ENCODE data around the gene ABCD4. TPM values are rescaled to one million over a fixed set of nuclear protein-coding genes. Genes with fewer than 3 reads are reported as not detected.
A peak's percentile ranks its signal among the peaks of the same experiment; 100 is the strongest.

ABCD4 gene
- total and polyA plus RNA-seq, 2 experiments from 2014 or later = 60.5 to 73.1 TPM

- Histone ChIP-seq H3K4me3 (peak overlapping the region; percentile 90), H4K20me1 (replicated peaks; ENCODE audit: insufficient read depth) (peaks cover 48% of the 10 kb centered on the region), H3K79me2 (replicated peaks; ENCODE audit: insufficient read depth) (peaks cover 94% of the 10 kb centered on the region), H3K27ac (ENCODE audit: low read depth) (peak overlapping the region; percentile 82), H3K27me3 (ENCODE audit: insufficient read depth) (no peaks in the 10 kb centered on the region), H2AFZ (no peak overlapping the region), H3K36me3 (ENCODE audit: insufficient read depth) (no peaks in the 10 kb centered on the region; the same call in 1 of the 2 replicates), H3K9me2 (ENCODE audit: insufficient read depth) (no peaks in the 10 kb centered on the region), H3F3A (replicated peaks; ENCODE audit: low read depth) (peaks cover 15% of the 10 kb centered on the region; the same call in 1 of the 2 replicates), H3K4me1 (ENCODE audit: insufficient read depth) (peaks cover 54% of the 10 kb centered on the region), H3K4me2 (peak overlapping the region; percentile 89)
- ATAC-seq = peak; percentile 10
- DNase-seq (ENCODE audit: low spot score) = peak; percentile 40
- H3K9me3 Mint-ChIP-seq = no peaks in the 10 kb centered on the region
- TF ChIP-seq, protein P1, sequence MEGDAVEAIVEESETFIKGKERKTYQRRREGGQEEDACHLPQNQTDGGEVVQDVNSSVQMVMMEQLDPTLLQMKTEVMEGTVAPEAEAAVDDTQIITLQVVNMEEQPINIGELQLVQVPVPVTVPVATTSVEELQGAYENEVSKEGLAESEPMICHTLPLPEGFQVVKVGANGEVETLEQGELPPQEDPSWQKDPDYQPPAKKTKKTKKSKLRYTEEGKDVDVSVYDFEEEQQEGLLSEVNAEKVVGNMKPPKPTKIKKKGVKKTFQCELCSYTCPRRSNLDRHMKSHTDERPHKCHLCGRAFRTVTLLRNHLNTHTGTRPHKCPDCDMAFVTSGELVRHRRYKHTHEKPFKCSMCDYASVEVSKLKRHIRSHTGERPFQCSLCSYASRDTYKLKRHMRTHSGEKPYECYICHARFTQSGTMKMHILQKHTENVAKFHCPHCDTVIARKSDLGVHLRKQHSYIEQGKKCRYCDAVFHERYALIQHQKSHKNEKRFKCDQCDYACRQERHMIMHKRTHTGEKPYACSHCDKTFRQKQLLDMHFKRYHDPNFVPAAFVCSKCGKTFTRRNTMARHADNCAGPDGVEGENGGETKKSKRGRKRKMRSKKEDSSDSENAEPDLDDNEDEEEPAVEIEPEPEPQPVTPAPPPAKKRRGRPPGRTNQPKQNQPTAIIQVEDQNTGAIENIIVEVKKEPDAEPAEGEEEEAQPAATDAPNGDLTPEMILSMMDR (conservative IDR thresholded peaks at IDR 0.05; ENCODE audit: low read depth in 2 of 2) = no peak
- TF ChIP-seq EZH2 (IDR thresholded peaks at IDR 0.05; ENCODE audit: low read depth, unreplicated experiment) = no peak
- TF ChIP-seq POLR2AphosphoS5 (IDR thresholded peaks at IDR 0.05; ENCODE audit: low read depth) = no peak; the same call in 1 of the 2 replicates
- no peak for TF ChIP-seq CREB1 (CRISPR knock-in tag; IDR thresholded peaks at IDR 0.05; ENCODE audit: low read depth)
- no peak for TF ChIP-seq REST (IDR thresholded peaks at IDR 0.05; ENCODE audit: unreplicated experiment)
- no peak for TF ChIP-seq ZNF114 (CRISPR knock-in tag; IDR thresholded peaks at IDR 0.05)
- TF ChIP-seq, protein P2, sequence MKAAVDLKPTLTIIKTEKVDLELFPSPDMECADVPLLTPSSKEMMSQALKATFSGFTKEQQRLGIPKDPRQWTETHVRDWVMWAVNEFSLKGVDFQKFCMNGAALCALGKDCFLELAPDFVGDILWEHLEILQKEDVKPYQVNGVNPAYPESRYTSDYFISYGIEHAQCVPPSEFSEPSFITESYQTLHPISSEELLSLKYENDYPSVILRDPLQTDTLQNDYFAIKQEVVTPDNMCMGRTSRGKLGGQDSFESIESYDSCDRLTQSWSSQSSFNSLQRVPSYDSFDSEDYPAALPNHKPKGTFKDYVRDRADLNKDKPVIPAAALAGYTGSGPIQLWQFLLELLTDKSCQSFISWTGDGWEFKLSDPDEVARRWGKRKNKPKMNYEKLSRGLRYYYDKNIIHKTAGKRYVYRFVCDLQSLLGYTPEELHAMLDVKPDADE (IDR thresholded peaks at IDR 0.05) = no peak
- no peak for TF ChIP-seq ZNF462 (CRISPR knock-in tag; IDR thresholded peaks at IDR 0.05)
- TF ChIP-seq EZH2phosphoT487 (IDR thresholded peaks at IDR 0.05; ENCODE audit: unreplicated experiment) = no peak
- peaks cover 15% of the 10 kb centered on the region for H3K27me3 Mint-ChIP-seq (ENCODE audit: insufficient read depth, low read depth, poor library complexity)
- peak overlapping the region; percentile 55 for H3K27ac Mint-ChIP-seq
- peaks cover 38% of the 10 kb centered on the region for H3K4me1 Mint-ChIP-seq
- H3K36me3 Mint-ChIP-seq (ENCODE audit: low read depth) = peaks cover 43% of the 10 kb centered on the region
- peak overlapping the region; percentile 92 for H3K4me3 Mint-ChIP-seq
Observed at GRCh38 chr14:74349757-74350156, 47.0 kb upstream of the ABCD4 start.
